Measurements from ENCODE around the gene ADARB2.

GRCh38 chr10:1581189-1581588 lies 156.1 kb downstream of the ADARB2 start:
- TF ChIP-seq CTCF (IDR thresholded peaks at IDR 0.05) (no peak), EP300 (IDR thresholded peaks at IDR 0.05) (no peak), POLR2A (IDR thresholded peaks at IDR 0.05) (no peak), POLR2AphosphoS5 (IDR thresholded peaks at IDR 0.05) (no peak)
